Fibroblast of lung (primary cell): Measurements from ENCODE around the gene LY6G6C.

Experiments
- CTCF ChIP-seq, 2 donors: IDR thresholded peaks in 1 of 2; conservative IDR thresholded peaks in 1 of 2; 1 replicate in 1 of 2; 2 replicates in 1 of 2; pipeline ENCODE4 v1.5.1; 2011 to 2012; ENCODE audit warnings: low read length in 2 of 2, control low read depth in 1 of 2, inconsistent platforms in 1 of 2, low read depth in 1 of 2, mild to moderate bottlenecking in 1 of 2
- EZH2 ChIP-seq: IDR thresholded peaks from 2 replicates; pipeline ENCODE4 v1.5.1; 2012; ENCODE audit warnings: low read length, control low read depth, mild to moderate bottlenecking; ENCODE audit errors: missing control alignments

GRCh38 chr6:31765910-31766794 lies 44.6 kb upstream of the LY6G6C start:
- TF ChIP-seq CTCF (conservative IDR thresholded peaks at IDR 0.05 in 1 of 2, IDR thresholded peaks at IDR 0.05 in 1 of 2; ENCODE audit: low read depth in 1 of 2, low read length in 2 of 2) (no peak), EZH2 (no peak)
